ENCODE results near the gene C1orf167.

DNA sequence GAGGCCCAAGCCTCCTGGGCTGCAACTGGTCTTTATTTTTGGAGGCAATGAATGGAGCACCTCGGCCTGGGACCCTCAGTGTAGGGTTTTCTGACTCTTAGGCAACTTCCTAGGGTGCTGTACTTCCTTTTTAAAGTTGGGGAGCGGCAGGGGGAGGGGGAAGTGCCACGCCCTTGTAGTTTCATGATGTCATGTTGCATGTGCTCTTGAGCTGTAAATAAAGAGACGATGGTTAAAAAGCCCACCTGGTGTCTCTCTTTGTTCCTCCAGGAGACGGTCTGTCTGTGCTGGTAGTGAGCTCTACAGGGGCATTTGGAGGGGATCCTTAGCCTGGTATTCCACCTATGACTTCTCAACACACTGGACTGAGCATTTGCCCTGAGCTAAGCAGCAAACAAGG lies 36.4 kb upstream of the C1orf167 start:
- TF ChIP-seq, protein P1, sequence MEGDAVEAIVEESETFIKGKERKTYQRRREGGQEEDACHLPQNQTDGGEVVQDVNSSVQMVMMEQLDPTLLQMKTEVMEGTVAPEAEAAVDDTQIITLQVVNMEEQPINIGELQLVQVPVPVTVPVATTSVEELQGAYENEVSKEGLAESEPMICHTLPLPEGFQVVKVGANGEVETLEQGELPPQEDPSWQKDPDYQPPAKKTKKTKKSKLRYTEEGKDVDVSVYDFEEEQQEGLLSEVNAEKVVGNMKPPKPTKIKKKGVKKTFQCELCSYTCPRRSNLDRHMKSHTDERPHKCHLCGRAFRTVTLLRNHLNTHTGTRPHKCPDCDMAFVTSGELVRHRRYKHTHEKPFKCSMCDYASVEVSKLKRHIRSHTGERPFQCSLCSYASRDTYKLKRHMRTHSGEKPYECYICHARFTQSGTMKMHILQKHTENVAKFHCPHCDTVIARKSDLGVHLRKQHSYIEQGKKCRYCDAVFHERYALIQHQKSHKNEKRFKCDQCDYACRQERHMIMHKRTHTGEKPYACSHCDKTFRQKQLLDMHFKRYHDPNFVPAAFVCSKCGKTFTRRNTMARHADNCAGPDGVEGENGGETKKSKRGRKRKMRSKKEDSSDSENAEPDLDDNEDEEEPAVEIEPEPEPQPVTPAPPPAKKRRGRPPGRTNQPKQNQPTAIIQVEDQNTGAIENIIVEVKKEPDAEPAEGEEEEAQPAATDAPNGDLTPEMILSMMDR (IDR thresholded peaks at IDR 0.05): no peak
- TF ChIP-seq POLR2A (IDR thresholded peaks at IDR 0.05): no peak

Measured in testis (tissue), 2 donors.